Activated CD4-positive, alpha-beta T cell treated with anti-CD3 and anti-CD28 coated beads for 1 hour (primary cell): ENCODE measurements around the gene IGF2R.
"Not testable (repeated sequence)": the region's sequence is repeated elsewhere in the genome, so short reads cannot be mapped to it uniquely, and the experiment has no call there.

Experiments used
- DNase-seq: peaks from one replicate; pipeline ENCODE4 v3.0.0-alpha.2; 2020

IGF2R gene

DNA sequence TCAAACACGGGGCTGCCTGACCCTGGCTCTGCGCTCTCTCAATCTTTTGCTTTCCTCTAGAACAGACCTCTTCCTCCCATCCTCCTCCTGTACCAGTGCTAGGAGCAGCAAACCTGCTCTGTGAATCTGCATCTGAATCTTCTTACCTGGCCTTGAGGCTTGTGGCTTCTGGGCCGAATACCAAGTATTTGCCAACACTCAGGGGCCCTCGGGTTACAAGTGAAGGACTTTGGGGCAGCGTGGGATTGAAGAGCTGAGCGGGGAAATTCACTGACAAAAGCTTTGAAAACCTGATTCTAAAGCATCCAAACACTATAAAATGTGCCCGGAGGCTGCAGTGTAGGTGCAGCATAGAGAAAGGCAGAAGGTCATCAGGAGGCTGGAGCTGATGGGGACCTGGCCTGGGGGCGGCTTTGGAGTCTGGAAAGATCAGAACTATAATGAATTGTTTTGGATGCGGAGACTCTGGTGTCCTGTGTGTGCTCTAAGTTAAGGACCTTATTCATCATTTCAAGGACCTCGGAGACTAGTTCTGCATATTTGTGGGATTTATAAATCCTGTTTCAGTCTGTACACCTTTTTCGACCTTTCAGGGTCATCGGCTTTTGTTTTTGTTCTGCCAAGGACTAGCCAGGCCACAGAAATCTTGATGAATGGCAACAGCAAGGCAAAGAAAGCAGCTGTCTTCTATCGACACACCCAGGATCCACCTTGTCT lies 16.4 kb upstream of the IGF2R start:
- no peak for DNase-seq

DNA sequence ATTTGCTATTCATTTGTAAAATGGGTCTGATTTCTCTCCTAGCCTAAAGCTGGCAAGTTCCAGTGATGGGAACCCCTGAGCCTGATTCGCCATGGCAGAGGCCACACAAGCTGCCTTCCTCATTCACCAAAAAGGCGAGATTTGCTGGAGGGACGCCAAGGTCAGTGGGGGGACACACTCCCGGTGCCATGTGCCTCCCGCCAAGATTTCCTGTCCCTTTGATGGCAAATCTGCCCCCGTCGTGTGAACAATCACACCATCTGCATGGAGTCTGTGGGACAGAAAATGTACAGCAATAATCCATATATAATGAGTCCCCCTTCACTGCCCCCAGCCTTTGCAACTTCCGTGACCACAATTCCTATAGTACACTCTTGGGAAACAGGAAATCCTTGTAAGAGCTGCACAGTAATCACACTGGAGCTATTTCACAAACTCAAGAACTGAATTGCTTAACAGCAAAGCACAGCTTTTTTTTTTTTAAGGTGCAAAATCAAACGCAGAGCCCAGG lies 15.7 kb upstream of the IGF2R start:
- DNase-seq, result no peak

DNA sequence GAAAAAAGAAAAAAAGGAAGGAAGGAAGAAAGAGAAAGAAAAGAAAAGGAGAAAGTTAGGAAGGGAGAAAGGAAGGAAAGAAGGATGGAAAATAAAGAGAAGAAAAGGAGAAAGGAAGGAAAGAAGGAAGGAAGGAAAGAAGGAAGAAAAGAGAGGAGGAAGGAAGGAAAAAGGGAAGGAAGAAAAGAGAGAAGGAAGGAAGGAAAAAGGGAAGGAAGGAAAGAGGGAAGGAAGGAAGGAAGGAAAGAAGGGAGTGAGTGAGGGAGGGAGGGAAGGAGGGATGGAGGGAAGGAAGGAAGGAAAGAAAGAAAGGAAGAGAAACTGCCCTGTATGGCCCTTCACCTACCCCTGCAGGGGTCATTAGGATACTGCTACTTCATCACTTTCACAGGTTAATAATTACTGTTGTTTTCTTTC lies 12.9 kb upstream of the IGF2R start:
- DNase-seq, result no peak

DNA sequence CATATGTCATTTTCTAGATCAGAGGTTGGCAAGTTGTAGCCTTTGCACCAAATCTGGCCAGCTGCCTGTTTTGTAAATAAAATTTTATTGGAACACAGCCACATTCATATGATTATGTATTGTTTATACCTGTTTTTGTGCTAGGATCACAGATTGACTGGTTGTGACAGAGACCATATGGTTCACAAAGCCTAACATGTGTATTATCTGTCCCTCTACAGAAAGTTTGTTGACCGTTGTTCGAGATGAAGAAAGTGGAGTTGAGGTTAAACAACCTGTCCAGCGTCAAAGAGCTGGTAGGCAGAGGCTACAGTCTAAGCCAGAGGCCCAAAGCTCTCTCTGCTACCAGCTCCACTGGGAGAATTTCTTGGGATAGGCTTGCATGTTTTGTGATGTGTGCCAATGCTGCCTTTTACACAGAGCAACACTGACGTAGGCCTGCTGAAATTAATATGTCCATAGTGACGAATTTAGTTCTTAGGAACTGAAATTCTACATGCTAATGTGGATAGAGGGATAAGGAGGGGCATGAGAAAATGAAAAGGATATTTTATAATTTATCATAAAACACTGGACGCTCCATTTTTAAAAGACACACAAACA lies 11.7 kb upstream of the IGF2R start:
- DNase-seq, result no peak

DNA sequence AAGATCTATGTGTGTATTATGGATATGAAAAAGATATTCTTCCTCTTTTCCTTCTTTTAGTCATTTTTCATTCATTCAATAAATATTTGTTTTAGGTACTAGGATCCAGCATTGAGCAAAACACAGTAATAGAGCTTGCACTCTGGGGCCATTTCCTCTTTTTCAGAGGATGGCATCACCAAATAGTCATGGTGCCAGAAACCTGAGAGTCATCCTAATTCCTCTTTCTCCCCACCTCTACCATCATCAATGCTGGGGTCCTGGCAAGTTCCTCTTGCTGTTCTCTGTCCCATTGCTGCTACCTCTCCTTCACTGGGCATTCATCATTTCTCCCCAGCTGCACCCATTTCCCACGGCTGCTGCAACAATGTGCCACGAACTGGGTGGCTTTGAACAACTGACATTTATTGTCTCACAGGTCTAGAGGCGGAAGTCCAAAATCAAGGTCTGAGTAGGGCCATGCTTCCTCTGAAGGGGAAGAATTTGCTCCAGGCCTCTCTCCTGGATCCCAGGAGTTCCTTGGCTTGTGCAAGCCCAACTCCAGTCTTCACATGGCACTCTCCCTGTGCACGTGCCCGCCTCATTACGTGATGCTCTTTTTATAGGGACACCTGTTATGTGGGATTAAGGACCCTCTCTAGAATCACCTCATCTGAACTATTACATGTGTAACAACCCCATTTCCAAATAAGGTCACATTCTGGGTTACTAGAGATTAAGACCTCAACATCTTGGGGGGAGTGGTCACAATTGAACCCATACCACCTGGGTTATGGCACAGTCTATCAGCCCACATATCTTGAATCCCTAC lies 9.5 kb upstream of the IGF2R start:
- no peak for DNase-seq

DNA sequence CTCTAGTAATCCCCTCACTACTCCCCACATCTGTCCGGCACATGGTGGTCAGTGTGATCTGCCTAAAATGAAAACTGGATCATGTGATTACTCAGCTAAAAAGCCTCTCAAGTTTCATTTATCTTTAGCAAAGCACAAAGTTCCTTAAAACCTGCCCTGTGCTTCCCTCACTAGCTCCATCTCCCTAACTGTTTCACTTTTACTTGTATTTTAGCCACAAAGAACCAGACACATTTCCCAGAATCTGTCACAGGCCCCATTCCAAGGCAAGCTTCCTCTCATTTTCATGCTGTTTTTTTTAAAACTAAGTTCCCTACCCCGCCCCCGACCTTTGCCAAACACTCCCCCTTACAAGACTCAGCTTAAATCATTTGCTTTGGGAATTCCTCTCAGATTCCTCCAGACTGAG lies 8.9 kb upstream of the IGF2R start:
- no peak for DNase-seq

DNA sequence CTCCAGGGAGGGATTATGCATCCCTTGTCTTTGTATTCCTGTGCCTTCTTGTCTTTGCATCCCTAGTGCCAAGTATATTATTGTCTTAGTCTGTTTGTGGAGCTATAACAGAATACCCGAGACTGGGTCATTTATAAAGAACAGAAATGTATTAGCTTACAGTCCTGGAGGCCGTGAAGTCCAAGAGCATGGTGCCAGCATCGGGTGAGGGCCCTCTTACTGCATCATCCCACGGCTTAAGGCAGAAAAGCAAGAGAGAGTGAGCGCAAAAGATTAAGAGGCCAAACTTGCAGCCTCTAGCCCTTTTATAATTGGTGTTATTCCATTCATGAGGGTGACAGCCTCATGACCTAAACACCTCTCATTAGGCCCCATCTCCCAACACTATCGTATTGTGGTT lies 8.4 kb upstream of the IGF2R start:
- DNase-seq, result no peak

DNA sequence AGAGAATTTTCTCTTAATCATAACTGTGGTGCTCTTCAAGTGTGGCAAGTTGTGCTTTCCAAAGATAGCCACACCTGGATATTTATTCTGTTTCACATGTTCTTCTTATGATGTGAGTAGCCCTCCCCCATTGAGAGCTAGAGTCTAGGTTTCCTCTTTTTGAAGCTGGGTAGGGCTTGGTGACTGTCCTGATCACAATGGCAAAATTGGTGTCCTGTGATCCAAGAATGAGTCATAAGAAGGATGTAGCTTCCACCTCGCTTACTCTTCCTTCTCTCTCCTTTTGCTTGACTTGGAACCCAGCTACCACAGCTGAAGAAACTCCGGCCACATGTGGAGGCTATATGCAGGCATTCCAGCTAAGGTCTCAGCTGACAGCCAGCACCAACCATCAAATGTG lies 7.4 kb upstream of the IGF2R start:
- no peak for DNase-seq

DNA sequence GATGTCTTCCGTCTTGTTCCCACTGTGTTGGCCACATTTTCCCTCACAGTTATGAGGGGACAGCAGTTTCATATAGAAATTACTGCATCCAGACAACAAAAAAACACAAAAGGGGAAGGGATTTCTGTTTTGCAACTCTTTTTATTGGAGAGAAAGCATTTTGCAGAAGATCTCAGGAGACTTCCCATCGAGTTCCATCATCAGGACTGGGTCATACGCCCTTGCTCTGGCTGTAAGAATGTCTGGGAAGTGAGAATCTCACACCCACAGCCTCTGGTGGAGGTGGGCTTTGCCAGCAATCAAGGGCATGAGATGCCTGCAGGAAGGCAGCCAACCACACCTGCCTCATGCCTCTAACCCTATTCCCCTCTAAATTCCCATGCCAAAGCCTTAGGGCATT lies 5.8 kb upstream of the IGF2R start:
- DNase-seq, result no peak

DNA sequence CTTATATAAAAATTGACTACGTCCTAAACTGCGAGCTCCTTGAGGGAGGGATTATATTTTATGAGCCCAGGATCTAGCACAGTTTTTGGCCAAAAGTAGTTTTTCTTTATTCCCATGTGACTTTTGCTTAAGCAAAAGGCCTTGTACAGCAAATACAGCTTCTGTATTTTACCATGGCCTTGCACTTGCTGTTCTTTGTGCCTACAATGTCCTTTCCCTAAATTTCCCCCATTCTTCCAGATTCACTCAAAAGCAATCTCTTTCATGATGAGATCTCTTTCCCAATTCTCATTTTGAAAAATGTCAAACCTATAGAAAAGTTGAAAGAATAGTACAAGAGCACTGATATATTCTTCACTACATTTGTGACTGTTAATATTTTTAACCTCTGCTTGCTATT lies 4.8 kb upstream of the IGF2R start:
- DNase-seq, result no peak

DNA sequence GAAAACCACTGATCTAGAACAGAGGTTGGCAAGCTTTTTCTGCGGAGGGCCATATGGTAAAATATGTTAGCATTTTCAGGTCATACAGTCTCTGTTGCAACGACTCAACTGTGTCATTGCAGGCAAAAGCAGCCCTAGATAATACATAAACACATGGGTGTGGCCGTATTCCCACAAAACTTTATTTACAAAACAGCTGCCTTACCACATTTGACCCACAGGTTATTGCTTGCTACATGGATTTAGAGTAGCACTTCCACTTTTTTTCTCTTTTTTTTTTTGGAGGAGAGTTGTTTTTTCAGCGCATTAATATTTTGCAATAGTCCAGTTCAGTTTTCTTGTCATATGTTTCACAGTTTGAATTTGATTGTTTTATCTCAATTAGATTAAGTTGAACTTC lies 2.5 kb upstream of the IGF2R start:
- no peak for DNase-seq

DNA sequence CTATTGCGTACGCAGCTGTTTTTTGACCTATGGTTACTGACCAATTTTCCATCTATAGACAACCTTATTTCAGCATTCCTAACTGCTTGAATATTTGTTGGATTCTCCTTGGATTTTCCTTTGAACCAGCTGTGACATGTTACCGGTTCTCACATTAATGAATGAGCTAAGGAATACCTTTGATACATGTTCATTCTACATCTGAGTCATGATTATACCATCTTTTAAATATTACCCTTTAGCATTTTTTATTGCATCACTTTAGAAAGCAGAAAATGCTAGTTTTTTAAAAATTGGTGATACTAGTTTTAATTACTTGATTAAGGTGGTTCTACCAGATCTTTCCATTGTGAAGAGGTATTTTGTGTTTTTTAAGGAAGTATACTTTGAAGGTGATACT lies 1.9 kb upstream of the IGF2R start:
- DNase-seq, result no peak

DNA sequence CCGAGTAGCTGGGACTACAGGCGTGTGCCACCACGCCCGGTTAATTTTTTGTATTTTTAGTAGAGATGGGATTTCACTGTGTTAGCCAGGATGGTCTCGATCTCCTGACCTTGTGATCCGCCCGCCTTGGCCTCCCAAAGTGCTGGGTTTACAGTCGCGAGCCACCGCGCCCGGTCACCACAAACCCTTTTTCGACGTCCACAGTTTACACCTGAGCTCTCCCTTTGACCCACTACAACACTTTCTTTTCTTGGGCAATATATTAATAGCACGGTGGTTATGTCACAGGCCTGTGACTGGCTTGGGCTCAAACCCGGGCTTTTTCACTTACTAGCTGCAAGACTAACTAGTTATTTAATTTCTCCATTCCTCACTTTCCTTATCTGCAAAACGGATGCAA lies 1.3 kb upstream of the IGF2R start:
- DNase-seq, result not testable (repeated sequence)

DNA sequence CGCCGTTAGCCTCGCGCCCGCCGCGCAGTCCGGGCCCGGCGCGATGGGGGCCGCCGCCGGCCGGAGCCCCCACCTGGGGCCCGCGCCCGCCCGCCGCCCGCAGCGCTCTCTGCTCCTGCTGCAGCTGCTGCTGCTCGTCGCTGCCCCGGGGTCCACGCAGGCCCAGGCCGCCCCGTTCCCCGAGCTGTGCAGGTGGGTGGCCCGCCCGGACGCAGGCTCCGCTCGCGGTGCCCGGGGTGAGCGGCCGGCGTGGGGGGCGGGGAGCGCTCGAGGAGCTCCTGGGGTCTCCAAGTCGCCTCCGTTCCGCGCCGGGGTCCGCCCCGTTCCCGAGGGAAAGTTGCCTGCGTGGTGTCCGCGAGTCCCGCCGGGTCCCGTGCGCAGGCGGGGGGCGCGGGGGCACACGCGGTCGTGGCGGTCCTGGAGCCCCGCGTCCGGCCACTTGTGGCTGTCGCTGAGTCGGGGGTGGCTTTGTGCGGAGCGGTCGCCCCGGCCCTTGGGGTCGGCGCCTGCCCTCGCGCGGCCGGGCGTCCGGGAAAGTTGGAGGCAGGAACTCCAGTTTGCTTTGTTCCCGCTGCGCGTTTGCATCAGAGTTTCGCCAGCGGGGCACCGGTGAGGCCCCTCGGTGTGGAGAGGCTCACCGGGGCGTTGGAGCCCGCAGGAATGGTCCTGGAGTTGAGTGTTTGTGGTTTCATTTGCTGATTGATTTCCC lies 476 bp downstream of the IGF2R start:
- DNase-seq, result no peak

DNA sequence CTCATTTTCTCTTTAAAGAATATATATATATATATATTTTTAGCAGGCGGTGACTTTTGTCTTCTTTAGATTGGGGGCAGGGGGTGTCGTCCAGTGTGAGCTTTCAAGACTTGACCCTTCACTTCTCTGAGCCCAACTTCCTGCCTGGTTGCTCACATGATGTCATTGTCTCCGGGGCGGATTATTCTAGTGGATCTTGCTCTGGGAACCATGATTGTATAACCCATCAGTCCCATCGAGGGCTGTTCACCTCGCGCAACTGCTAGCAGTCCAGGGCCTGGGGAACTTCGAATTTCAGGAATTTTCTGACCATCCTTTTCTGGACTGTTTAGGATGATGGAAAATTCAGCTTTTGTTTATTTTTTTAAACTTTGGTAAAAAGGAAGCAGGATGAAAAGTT lies 1.0 kb downstream of the IGF2R start:
- DNase-seq, result no peak

DNA sequence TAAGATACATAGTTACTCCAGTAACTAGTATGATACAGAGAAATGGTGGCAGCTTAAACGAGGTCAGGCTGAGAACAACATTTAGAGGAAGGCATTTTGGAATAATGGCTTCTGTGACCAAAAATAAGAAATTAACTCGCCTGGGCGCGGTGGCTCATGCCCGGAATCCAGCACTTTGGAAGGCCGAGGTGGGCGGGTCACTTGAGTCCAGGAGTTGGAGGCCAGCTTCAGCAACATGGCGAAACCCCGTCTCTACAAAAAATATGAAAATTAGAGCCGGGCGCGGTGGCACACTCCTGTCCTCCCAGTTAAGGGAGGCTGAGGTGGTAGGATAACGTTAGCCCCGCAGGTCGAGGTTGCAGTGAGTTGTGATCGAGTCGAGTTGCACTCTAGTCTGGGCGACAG lies 1.8 kb downstream of the IGF2R start:
- DNase-seq, result no peak

DNA sequence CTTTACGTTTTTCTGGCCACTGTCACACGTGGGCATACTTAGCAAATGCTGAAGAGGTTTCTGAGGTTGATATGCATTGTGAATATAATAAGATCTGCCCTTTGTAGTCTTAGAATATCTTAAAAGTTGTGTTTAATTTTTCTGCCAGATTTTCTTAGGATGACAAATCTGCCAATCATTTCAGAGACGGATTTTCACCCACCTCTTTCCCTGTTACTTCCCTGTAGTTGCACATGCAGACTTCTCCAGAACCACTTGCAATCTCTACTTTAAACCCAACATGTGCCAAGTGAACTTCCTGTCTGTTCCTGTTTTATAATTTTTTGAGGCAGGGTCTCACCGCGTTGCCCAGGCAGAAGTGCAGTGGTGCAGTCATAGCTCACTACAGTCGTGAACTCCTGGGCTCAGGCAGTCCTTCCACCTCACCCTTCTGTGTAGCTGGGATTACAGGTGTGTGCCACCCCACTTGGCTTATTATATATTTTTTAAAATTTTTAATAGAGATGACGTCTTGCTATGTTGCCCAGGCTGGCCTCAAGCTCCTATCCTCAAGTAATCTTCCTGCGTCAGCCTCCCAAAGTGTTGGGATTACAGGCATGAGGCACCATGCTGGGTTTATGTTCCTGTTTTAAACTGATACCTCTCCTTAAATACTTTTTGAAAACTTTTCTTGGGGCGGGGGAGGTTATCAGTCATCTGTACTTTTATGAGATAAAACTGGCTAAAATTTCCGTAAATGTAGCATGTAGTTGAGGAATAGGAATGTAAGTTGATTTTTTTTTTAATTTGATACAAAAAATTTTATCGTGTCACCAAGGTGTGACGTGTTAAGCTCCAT lies 2.7 kb downstream of the IGF2R start:
- DNase-seq, result no peak

DNA sequence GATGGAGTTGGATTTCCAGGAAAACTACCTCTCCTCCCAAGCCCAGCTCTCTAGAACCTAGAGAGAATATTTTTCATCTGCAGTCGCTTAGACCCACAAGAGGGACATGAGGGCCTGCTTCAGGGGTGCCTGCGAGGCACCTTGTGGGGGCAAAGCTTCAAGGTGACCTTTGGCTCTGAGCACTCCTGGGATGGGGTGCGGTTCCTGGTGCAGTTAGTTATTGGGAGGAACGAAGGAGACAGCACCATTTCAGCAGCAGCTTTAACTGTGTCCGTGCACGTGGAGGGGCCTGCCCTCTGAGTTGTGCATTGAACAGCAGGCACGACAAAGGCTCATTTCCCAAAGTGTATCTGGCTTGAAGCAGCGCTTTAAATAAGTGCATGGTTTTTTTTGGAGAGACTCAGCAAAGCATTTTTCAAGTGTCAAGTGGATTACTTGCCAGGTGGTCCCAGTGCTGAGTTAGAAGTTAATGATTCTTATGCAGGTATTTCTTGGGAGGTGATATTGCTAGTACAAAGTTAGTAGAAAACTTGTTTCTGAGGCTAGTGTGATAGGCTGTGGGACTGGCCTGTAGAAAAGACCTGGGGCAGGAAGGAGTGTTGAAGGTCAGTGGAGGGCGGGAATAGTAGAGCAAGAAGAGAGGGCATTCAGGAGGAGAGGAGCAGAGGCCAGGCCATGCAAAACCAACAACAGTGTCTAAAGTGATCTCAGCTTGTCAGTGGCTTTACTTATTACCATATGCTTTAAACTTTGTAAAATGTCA lies 3.8 kb downstream of the IGF2R start:
- no peak for DNase-seq

DNA sequence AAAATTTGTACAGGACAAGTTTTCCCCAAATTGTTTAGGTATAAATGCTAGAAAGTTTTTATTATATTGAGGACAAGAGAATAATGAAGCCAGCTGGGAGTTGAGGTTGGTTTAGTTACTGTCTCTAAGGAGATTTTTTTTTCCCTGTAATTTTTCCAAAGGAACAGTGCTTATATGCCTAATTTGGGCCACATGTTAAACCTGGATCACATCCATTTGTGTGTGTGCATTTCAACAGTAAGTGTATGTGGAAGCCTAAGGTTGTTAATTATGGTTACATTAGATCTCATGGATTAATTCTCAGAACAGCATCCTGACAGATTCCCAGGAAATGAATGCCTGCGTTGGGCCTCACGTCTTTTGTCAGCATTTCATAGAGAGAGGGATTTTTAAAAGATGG lies 4.5 kb downstream of the IGF2R start:
- DNase-seq, result no peak

DNA sequence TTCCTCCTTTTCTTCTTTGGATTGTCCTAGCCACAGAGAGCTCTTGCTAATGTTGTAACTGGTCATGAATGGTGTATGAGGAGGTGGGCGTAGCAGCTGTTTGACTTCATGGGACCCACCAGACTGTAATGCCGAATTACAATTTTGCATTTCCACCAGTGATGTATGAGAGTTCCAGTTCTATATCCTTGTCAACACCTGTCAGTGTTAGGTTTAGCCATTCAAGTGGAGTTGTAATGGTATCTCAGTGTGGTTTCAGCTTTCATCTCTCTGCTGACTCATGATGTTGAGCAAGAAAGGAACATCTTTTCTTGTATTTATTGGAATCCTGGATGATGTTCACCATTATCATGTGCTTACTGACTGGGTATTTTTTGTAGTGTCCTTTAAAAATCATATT lies 5.1 kb downstream of the IGF2R start:
- DNase-seq, result no peak

DNA sequence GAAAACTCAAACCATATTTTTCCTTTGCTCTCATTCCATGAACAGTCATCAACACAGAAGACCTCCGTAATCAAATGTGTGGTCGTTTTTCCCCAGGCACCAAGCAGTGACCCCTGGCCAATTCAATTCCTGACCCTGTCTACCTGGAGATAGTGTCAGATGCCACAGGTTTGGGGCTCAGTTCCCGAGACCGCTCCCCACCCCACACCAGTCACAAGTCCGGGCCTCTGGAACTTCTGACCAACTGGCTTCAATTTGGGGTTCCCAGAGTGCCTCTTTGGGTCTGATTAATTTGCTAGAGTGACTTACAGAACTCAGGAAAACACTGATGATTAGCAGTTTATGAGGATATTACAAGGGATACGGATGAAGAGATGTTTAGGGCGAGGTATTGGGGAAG lies 6.0 kb downstream of the IGF2R start:
- DNase-seq, result no peak
